Measurements from ENCODE around the gene FNDC11.
"Not testable (repeated sequence)": the region's sequence is repeated elsewhere in the genome, so short reads cannot be mapped to it uniquely, and the experiment has no call there.

FNDC11 gene

DNA sequence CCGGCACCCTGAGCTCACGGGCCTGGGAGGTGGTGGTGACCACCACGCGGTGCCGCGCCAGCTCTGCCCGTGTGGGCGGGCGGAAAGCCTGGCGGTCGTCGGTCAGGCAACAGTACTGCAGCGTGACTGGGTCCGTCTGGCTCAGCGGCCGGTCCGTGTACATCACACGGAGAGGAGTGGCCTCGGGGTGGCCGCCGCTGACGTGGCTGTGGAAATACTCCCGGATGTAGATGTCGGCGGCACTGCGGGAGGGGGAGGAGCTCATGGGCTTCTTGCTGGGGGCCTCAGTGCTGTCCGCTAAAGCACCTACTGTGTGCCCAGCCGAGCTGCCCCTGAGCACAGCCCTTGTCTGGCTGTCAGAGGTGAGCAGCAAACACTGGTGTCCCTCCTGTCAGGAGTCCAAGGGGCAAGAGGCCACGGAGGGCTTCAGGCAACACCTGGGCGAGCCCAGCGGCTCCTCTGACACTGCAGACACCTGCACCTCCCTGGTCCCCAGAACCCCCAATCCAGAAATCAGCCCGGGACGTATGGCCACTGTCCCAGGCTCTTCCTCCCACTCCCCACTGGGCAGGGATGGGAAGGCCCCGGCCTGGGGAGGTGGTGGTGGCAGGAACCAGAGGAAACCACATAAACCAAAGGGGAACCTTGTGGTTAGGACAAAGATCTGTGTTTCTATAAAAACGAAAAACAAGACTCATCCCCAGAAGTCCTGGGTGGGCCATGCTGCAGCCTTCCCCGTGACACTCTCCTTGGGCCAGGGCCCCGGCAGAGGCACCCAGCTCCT is 13.6 kb downstream of the FNDC11 start:
- peak; percentile 53 for DNase-seq (ENCODE audit: low spot score)

DNA sequence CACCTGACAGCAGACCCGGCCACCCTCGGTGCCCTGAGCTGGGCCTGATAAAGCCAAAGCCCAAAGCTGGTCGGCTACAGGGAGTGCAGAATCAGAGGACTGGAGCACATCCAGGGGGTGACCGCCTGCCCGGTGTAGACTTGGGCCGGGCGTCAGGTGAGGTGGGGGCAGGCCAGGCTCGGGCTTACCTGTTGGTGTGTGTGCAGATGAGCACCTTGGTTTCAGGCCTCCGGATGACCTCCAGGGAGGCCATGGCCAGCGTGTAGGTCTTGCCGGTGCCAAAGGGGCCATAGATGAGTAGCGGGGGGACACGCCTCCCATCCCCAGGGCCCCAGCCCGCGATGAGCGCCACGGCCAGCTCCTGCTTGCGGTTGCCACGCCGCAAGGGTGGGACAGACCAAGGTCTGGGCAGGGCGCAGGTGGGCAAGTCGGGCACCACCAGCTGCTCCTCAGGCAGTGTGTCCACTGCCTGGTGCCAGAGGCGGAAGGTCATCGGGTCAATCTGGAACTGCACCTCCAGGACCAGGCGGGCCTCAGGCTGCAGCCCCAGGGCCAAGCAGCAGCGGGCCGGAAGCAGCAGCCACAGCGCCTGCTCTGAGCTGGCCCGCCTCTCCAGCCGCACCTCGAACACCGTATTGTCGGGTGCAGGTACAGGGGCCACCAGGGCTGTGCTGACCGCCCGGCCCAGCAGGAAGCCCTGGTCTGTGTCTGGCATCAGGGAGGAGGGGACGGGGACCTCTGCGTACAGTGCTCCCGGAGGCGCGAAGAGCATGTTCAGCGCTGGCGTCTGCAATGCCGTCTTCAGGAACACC is 14.4 kb downstream of the FNDC11 start:
- no peak for DNase-seq (ENCODE audit: low spot score)

DNA sequence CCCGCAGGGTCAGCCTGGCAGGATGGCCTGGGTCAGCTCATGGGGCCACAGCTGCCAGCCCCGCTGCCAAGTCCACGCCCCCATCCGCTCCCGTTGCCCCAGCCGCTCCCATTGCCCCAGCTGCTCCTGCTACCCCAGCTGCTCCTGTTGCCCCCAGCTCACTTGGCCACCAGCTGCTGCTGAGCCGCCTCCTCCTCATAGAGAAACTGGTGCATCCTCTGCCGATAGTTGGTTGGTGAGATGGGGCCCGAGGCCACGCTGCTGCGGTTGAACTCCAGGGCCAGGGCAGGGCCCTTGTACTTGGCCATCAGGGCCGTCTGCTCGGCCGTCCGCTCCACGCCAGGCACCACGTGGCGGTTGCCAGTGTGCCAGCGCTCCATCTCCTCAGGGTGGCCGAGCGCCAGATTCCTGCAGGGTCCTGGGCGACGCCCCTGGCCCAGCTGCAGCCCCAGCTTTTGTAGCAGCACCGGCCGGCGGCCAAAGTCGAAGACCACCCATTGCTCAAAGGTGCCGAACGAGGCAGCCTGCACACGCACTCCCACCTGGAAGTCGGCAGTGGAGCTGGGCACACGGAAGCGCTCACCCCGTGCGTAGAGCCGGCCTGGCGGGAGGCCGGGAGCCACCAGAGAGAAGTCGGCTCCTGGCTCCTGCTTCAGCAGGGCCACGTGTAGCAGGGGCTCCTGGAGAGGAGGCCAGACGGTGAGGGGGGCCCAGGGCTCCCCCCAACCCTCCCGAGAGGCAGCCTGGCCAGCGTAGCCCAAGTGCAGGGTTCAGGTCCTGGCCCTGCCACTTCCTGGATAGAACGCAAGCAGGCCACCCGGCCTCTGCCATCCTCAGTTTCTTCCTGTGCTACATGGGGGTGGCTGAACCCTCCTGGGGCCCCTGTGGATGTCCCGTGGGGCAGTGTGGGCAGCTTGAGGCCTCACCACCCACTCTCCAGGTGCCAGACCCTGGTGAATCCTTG is 15.3 kb downstream of the FNDC11 start:
- no peak for DNase-seq (ENCODE audit: low spot score)

DNA sequence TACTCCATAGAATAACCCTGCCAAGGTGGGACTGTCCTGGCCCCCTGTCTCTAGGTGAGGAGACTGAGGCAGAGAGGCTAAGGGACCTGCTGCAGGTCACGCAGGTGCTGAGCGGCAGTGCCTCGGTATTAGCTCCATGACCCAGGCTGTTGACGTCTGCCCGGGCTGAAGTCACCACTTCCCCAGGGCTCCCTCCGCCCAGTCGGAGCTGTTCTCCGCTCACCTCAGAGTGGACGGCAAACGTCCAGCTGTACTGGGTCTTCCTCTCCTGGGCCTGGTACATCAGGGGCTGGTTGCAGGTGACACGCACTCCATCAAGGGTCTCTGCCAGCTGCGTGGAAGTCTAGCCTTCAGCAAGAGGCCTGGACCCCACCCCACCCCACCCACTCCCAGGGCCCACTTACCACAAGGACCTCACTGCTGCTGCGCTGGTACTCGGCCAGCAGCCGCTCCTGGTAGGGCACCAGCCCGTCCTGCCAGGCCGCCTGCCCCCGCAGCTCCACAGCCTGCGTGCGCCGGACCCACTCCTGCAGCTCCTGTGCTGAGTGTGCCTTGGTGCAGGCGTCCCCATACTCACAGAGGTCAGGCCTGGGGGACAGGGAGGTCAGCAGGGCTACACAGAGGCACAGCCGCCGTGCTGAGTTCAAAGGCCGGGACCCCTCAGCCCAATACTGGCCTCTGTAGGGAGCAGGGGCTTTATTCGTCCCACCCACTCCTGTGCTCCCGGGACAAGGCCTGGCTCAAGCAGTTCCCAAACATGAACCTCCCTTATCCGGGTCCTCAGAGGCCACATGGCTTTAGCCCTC is 16.5 kb downstream of the FNDC11 start:
- DNase-seq (ENCODE audit: low spot score): no peak

DNA sequence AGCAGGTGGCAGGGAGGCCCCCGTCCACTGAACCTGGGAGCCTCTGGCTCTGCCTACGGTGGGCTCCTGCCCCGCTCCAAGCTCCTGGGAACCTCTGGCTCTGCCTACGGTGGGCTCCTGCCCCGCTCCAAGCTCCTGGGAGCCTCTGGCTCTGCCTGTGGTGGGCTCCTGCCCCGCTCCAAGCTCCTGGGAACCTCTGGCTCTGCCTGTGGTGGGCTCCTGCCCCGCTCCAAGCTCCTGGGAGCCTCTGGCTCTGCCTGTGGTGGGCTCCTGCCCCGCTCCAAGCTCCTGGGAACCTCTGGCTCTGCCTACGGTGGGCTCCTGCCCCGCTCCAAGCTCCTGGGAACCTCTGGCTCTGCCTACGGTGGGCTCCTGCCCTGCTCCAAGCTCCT is 17.1 kb downstream of the FNDC11 start:
- DNase-seq (ENCODE audit: low spot score): not testable (repeated sequence)

DNA sequence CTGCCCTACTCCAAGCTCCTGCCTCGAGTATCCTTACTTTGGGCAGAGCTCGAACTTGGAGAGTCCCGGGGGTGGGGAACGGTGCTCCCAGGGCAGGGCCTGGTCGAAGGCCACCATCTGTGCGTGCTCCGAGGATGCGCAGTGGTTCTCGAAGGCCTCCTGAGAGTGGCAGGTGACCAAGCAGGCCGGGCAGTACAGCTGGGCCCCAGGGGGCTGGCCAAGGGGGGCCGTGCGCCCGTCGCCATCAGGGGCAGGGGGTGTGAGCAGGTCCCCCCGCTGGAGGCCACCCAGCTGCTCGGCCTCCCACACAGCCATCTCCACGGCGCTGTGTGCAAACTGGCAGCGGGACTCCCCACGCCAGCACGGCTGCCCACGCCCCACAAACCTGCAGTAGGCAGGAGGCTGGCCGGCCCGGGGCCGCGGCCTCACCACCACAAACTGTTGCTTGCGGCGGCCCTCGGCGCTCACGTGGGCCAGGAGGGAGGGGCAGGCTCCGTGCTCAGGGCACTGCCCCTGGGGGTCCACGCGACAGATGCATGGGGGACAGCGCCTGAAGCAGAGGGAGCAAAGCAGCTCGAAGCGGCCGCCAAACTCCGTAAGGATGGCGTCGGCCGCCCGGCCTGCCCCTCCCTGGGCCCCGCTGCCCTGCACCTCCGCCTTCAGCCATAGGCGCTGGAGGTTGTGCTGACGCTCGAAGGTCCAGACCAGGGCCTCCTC is 18.3 kb downstream of the FNDC11 start:
- DNase-seq (ENCODE audit: low spot score): no peak

DNA sequence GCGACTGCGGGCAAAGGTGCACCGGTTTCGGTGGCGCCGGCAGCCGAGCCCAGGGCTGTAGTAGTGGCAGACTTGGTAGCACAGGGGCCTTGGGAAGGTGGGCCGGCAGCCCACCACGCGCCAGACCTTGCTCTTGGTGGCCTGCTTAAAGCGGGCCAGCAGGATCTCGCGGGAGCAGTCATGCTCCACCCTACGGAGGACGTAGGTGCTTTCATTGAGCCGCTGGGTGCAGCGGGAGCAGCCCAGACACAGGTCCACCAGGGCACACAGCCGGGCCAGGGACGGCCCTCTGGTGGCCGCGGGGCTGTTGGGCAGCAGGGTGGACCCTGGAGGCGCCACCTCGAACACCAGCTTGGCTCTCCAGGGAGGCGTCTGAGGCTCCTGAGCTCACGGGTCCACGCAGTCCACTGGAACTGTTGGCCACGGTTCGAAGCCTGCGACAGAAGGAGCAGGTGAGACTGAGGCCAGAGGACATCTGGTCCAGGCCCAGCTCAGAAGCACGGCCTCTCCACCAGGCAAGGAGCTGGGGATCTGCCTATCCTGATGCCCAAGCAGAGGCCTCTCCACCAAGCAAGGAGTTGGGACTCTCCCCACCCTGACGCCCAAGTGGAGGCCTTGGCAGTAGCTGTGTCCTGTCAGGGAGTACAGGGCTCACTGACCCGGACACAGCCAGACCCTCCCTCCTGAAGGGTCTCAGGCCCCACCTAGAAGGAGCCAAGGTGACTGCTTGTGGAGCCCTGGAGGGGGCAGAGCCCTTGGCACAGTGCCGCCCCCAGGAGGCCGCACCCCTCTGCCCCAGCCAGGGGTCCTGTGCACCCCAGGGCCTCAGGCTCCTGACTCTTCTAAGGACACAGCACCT is 19.1 kb downstream of the FNDC11 start:
- no peak for DNase-seq (ENCODE audit: low spot score)

DNA sequence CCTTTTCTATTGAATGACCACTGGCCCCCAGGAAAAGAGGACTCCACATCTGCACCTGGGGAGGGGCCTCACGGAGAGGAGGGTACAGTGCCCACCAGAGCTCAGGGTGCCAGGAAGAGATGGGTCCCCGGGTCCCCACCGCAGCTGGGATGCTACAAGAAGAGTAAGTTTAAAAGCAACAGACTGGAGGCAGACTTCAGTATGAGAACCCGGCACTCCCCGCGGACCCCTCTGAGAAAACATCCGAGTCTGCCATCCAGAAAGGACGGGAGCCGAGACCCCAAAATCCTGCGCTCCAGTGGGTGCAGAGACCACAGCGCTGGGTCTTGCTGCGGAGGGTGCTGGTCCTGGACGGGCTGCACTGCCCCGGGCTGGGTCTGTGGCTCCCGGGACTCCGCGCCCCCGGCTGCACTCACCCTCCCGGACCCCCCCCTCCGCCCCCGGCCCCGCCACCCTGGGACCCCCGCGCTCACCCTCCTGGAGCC is 19.7 kb downstream of the FNDC11 start:
- DNase-seq (ENCODE audit: low spot score): no peak

DNA sequence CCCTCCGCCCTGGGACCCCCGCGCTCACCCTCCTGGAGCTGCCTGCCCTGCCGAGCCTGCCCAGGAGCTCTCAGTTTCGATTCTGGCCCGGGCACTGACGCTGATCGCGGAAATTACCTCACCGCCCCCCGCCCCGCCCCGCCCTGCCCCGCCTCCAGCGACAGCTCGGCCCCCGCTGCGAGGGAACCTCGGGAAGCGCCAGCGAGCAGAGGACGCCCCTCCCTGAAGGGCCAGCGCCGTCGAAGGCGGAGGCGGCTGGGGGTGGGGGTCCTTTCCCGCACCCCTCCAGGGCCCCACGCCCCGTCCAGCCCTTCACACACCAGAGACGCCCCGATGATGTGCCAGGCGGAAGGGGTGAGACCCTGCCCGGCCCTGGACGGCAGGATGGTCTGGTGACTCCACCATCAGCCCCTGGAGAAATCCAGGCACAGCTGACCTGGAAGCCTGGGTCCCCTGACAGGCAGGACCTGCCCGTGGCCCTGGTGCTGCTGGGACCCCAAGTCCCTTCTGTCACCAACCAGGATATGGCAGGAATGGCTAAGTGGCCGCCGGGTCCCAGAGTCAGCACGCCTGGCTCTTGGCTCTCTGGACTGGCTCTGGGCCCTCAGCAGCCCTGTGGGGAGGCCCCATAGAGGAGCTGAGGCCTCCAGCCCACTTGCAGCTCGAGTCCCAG is 20.3 kb downstream of the FNDC11 start, which contains the start of gene HELZ2:
TSS of gene HELZ2 (minus strand) at position 84 of the 673 bp plus-strand sequence. CDS start 1,854 bp downstream, outside the sequence.
- peak; percentile 69 for DNase-seq (ENCODE audit: low spot score)

DNA sequence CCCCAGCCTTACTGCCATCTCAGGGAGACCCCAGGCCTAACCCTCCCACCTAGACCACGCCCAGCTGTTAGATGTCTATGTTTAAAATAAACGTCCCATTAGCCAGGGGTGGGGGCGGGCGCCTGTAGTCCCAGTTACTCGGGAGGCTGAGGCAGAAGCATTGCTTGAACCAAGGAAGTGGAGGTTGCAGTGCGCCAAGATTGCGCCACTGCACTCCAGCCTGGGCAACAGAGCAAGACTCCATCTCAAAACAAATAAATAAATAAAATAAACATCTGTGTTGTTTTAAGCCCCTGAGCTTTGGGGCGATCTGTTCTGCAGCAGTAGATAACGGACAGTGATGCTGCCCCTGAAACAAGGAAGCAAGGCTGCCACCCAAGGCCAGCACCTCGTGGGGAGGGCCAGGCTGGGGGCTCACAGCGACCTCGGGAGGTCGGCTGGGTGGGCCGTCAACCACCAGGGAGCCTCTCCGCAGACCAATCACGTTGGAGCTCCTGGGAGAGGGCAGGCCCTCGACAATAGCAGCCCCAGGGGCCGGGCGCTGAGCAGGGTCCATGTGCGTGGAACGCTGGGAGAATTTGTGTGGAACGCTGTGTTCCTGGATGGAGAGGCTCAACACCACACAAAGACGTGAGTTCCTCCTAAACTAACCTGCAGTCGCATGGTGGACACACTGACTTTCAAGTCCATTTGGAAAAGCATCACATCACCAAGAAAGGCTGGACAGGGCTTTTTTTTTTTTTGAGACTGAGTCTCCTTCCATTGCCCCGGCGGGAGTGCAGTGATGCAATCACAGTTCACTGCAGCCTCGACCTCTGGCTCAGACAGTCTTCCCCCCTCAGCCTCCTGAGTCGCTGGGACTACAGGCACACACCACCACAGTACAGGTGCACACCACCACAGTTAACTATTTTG is 21.1 kb downstream of the FNDC11 start:
- no peak for DNase-seq (ENCODE audit: low spot score)

DNA sequence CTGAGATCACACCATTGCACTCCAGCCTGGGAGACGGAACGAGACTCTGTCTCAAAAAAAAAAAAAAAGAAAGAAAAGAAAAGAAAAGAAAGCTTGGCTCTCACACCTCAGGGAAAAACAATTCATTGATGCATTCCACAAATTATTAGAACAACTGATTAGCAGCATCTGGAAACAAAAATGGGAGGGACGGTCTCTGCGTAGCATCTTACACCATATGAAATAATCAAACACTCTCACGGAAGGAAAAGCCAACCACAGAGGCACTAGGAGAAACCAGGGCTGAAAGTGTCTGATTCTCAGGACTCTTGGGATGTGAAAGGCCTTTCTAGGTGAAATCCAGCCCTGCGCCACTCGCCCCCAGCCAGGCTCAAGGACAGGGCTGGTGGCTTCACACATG is 22.4 kb downstream of the FNDC11 start:
- no peak for DNase-seq (ENCODE audit: low spot score)

DNA sequence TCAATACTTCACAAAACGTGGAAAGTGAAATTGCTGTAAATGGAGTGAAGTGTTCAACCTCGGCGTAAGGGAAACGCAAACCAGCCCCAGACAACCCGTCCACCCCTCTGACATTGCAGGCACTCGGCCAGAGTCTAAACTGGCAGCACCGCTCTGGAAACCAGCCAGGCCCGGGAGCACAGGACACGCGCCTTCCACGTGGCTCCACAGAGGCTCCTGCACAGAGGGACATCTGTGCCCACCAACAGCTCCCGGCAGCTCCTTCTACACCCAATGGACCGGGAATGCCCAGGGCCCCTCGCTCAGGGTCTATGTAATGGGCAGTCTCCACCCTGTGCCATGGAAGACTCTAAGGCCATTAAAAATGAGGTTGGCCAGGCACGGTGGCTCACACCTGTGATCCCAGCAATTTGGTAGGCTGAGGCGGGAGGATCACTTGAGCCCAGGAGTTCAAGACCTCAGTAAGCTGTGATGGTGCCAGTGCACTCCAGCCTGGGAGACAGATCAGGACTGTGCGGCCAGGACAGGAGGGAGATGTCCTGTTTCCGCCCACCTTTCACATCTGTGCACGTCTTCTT is 23.4 kb downstream of the FNDC11 start:
- no peak for DNase-seq (ENCODE audit: low spot score)

DNA sequence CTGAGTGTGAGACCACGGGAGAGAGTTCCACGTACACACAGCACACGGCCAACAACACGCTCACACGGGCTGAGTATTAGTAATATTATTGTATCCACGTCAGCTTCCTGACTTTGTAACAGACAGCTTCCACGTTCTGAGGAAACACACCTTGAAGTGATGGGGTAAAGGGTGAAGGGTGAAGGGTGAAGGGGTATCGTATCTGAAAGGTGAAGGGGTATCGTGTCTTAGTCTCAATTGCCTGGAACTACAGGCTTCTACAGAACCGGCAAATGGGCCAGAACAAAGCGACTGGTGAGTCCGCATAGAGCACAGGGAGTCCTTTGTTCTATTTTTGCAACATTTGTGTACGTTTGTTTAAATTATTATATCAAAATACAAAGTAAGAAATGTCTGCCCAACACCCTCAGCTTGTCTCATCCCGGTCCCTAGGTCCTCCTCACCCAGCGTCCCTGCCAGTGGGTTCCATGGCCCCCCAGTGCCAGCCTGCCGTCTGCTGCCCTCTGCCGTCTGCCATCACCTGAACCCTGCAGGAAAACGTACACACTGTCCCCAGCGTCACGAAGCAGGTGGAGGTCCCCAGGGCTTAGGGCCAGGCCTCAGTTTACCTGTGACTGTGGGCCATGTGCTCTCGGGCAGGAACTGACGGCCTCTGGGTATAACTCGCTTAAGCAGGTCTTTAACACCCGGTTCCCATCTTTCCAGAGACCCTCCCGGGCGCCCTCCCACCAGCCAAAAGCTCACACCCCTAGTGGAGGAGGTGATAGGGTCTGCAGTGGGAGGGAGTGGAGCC is 24.5 kb downstream of the FNDC11 start:
- no peak for DNase-seq (ENCODE audit: low spot score)

DNA sequence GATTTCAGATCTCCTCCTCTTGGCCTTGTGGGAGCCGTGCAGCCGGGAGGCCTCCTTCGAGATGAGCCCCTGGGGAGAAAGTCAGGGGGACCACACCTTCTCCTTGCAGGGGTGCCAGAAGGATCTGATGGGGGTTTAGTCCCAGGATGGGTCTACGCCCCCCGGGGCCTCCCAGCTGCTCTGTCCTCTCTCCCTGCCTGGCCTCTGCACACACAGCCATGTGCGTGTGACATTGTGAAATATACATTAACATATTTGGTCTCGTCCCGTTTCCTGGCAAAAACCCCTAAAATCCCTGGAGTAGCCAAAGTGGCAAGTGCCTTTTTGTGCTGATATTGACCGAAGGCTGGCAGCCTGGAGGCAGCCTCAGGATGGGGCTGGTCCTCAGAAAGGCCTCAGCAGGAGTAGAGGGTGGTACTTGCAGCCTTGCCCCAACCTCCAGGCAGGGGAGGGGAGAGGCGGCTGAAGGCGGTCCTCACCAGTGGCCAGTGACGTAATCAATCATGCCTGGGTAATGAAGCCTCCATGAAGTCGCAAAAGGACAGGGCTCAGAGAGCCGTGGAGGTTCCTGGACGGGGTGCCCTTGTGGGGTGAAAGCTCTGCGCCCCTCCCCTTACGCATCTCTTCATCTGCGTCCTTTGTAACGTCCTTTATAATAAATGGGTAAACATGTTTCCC is 25.2 kb downstream of the FNDC11 start:
- DNase-seq (ENCODE audit: low spot score): no peak

DNA sequence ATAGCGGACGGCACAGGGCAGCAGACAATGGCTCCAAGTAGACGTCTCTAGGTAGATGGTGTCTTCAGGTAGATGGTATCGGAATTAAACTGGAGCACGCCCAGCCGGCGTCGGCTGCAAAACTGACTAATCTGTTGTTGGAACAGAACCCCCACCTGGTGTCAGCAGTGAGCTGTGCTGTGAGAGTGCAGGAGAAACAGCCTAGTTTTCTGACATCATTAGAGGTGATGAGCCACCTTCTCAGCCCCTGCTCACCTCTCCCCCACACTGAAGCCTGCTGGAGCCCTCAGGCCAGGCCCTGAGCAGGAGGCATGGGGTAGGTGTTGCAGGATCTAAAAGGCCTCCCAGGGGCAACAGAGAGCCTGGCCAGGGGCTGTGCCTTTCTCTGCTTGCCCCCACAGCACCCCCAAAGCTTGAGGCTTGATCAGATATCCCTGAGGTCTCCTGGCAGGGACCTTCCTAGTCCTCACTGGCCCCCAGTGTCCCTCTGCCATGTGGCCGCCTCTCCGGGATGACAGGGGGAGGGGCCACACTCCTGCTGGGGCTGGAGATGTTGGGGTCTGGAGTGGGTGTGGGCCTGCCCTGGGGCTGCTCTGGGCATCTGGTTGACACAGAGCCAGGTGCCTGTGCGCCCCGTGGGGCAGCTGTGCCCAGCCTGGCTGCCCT is 27.0 kb downstream of the FNDC11 start:
- DNase-seq (ENCODE audit: low spot score): peak; percentile 82
